Ishikawa (cell line): Measurements from ENCODE around the gene DPF1.

Experiments
- CEBPB ChIP-seq: IDR thresholded peaks from 2 replicates; pipeline ENCODE4 v1.6.1; 2012
- CREB1 ChIP-seq: IDR thresholded peaks from 2 replicates; pipeline ENCODE4 v1.6.1; 2012; ENCODE audit warnings: low read depth
- EGR1 ChIP-seq: IDR thresholded peaks from 2 replicates; pipeline ENCODE4 v1.6.1; 2012
- EP300 ChIP-seq: IDR thresholded peaks from 2 replicates; pipeline ENCODE4 v1.6.1; 2012; ENCODE audit warnings: borderline replicate concordance
- FOXM1 ChIP-seq: IDR thresholded peaks from 2 replicates; pipeline ENCODE4 v1.6.1; 2012; ENCODE audit warnings: low read depth, borderline replicate concordance
- MAX ChIP-seq: IDR thresholded peaks from 2 replicates; pipeline ENCODE4 v1.6.1; 2012
- NFIC ChIP-seq: IDR thresholded peaks from 2 replicates; pipeline ENCODE4 v1.6.1; 2012
- RAD21 ChIP-seq: IDR thresholded peaks from 2 replicates; pipeline ENCODE4 v1.6.1; 2012; ENCODE audit warnings: low read depth
- REST ChIP-seq: IDR thresholded peaks from 2 replicates; pipeline ENCODE4 v1.6.1; 2012; ENCODE audit warnings: low read depth, mild to moderate bottlenecking
- TAF1 ChIP-seq: IDR thresholded peaks from 2 replicates; pipeline ENCODE4 v1.6.1; 2012; ENCODE audit warnings: low read depth, mild to moderate bottlenecking
- TCF12 ChIP-seq: IDR thresholded peaks from 2 replicates; pipeline ENCODE4 v1.6.1; 2012; ENCODE audit warnings: low read depth
- TEAD4 ChIP-seq: IDR thresholded peaks from 2 replicates; pipeline ENCODE4 v1.6.1; 2012
- USF1 ChIP-seq: IDR thresholded peaks from 2 replicates; pipeline ENCODE4 v1.6.1; 2012
- YY1 ChIP-seq: IDR thresholded peaks from 2 replicates; pipeline ENCODE4 v1.6.1; 2012; ENCODE audit warnings: low read depth
- ZBTB7A ChIP-seq: IDR thresholded peaks from 2 replicates; pipeline ENCODE4 v1.6.1; 2012; ENCODE audit warnings: low read depth

Gene DPF1

GRCh38 chr19:38213911-38214625 is 10.0 kb downstream of the DPF1 start:
- TF ChIP-seq NFIC (no peak), USF1 (no peak), CREB1 (no peak), RAD21 (no peak), EGR1 (no peak), TCF12 (no peak), TAF1 (no peak), CEBPB (no peak), ZBTB7A (no peak), YY1 (no peak), MAX (no peak), FOXM1 (no peak), EP300 (no peak), REST (no peak), TEAD4 (no peak)

- TF ChIP-seq EGR1 (no peak), ZBTB7A (no peak), TEAD4 (no peak), CREB1 (no peak), FOXM1 (no peak), MAX (no peak), YY1 (no peak), NFIC (no peak), TAF1 (no peak), EP300 (no peak), CEBPB (no peak), USF1 (no peak), REST (no peak), RAD21 (no peak), TCF12 (no peak)
These were observed 10.6 kb downstream of the DPF1 start for GRCh38 chr19:38213469-38213868.

- TF ChIP-seq USF1: no peak
- TF ChIP-seq REST: no peak
- no peak for TF ChIP-seq EP300
- TF ChIP-seq TEAD4: no peak
- TF ChIP-seq CEBPB: no peak
- TF ChIP-seq FOXM1: no peak
- TF ChIP-seq MAX: no peak
These were observed 12.3 kb downstream of the DPF1 start for GRCh38 chr19:38211766-38212165.

- TF ChIP-seq TAF1: no peak
- TF ChIP-seq EP300: no peak
- no peak for TF ChIP-seq EGR1
- TF ChIP-seq USF1: no peak
- TF ChIP-seq CEBPB: no peak
These were observed 12.9 kb downstream of the DPF1 start for GRCh38 chr19:38211151-38211591.
